ENCODE data around the gene NTM.

- TF ChIP-seq KDM5A (IDR thresholded peaks at IDR 0.05; ENCODE audit: low read length): no peak
- no peak for TF ChIP-seq NRF1 (IDR thresholded peaks at IDR 0.05; ENCODE audit: low read depth, low read length)
- TF ChIP-seq RAD21 (IDR thresholded peaks at IDR 0.05 in 1 of 2, conservative IDR thresholded peaks at IDR 0.05 in 1 of 2; ENCODE audit: low read depth in 2 of 2, low read length in 2 of 2): no peak
- TF ChIP-seq CEBPB (IDR thresholded peaks at IDR 0.05; ENCODE audit: low read depth, low read length): no peak
- TF ChIP-seq CTCF (IDR thresholded peaks at IDR 0.05; ENCODE audit: control extremely low read depth in 1 of 3, insufficient read depth in 1 of 3, low read depth in 1 of 3, low read length in 3 of 3): no peak
- TF ChIP-seq POLR2A (IDR thresholded peaks at IDR 0.05; ENCODE audit: control extremely low read depth in 1 of 2, low read depth in 2 of 2, low read length in 2 of 2): no peak
- TF ChIP-seq EZH2 (IDR thresholded peaks at IDR 0.05; ENCODE audit: low read depth, low read length, severe bottlenecking): no peak
- no peak for TF ChIP-seq TAF7 (optimal IDR thresholded peaks at IDR 0.05; ENCODE audit: borderline replicate concordance, low read depth, low read length)
- TF ChIP-seq CREB1 (IDR thresholded peaks at IDR 0.05): no peak
These were observed 58.4 kb downstream of the NTM start for GRCh38 chr11:131428853-131429252.
